Measurements from ENCODE around the gene POP4. TPM values are rescaled to one million over a fixed set of nuclear protein-coding genes. Genes with fewer than 3 reads are reported as not detected.
A peak's percentile ranks its signal among the peaks of the same experiment; 100 is the strongest.

The POP4 gene
- total RNA-seq, 6 experiments from 2014 or later = 73.9 to 104 (median 88.8) TPM

GRCh38 chr19:29628661-29629385, 22.7 kb downstream of the POP4 start:
- no peak for TF ChIP-seq CTCF (IDR thresholded peaks at IDR 0.05)
- no peak for DNase-seq
- H3K36me3 Mint-ChIP-seq (ENCODE audit: low read depth) = no peaks in the 10 kb centered on the region
- no peak overlapping the region for H3K4me3 Mint-ChIP-seq
- peaks cover 6% of the 10 kb centered on the region for H3K4me1 Mint-ChIP-seq (ENCODE audit: low read depth)
- H3K27ac Mint-ChIP-seq = no peak overlapping the region
- no peaks in the 10 kb centered on the region for H3K9me3 Mint-ChIP-seq
- peaks cover 9% of the 10 kb centered on the region for H3K27me3 Mint-ChIP-seq (ENCODE audit: insufficient read depth)

GRCh38 chr19:29629836-29630534, 23.9 kb downstream of the POP4 start:
- no peak for TF ChIP-seq CTCF (IDR thresholded peaks at IDR 0.05)
- no peak for DNase-seq
- peaks cover 12% of the 10 kb centered on the region for H3K27me3 Mint-ChIP-seq (ENCODE audit: insufficient read depth)
- H3K4me1 Mint-ChIP-seq (ENCODE audit: low read depth) = peaks cover 6% of the 10 kb centered on the region
- H3K36me3 Mint-ChIP-seq (ENCODE audit: low read depth) = no peaks in the 10 kb centered on the region
- no peak overlapping the region for H3K27ac Mint-ChIP-seq
- no peaks in the 10 kb centered on the region for H3K9me3 Mint-ChIP-seq
- H3K4me3 Mint-ChIP-seq = no peak overlapping the region

DNA sequence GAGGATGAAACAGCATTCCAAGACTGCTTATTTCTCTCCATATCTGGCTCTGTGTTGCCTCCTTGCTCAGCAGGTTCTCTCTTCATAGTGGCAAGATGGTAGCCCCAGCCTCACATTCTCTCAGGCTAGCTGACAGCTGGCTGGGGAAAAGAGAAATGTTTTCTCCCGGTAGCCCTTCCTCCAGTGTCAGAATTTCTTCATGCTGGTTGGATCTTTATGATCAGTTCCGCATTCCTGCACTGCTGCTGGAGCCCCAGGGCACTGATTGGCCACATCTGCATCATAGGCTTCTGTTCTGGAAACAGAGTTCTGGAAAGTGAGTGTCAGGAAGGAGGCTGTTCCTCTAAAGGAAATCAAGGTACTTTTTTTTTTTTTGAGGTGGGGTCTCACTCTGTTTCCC, 24.6 kb downstream of the POP4 start:
- no peaks in the 10 kb centered on the region for H3K9me3 Mint-ChIP-seq
- H3K27me3 Mint-ChIP-seq (ENCODE audit: insufficient read depth) = peaks cover 14% of the 10 kb centered on the region
- peak; percentile 23 for DNase-seq
- H3K4me3 Mint-ChIP-seq = peak overlapping the region; percentile 38; the same call in 1 of the 2 replicates
- peaks cover 6% of the 10 kb centered on the region for H3K4me1 Mint-ChIP-seq (ENCODE audit: low read depth)
- TF ChIP-seq CTCF (IDR thresholded peaks at IDR 0.05) = no peak
- H3K27ac Mint-ChIP-seq = no peak overlapping the region
- H3K36me3 Mint-ChIP-seq (ENCODE audit: low read depth) = no peaks in the 10 kb centered on the region

DNA sequence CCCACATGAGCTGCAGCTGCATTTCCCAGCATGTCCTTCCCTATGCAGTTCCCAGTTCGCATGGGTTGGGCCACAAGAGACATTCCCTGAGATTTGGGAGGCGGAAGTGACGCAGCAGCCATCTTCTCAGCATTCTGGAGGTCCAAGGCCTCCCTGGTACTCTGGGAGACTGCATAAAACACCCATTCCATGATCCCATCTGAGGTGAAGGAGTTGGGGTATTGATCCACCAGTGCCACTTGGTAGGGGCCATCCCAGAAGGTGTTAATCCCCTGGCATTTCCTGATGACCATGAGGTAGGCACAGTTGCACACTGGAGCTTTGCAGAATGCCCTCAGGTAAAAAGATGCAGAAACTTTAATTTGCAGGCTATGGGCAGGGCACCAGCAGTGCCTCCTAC, 25.4 kb downstream of the POP4 start:
- no peak for DNase-seq
- Mint-ChIP-seq H3K4me1 (ENCODE audit: low read depth) (peaks cover 6% of the 10 kb centered on the region), H3K36me3 (ENCODE audit: low read depth) (no peaks in the 10 kb centered on the region), H3K4me3 (no peak overlapping the region), H3K27ac (no peak overlapping the region), H3K27me3 (ENCODE audit: insufficient read depth) (peaks cover 16% of the 10 kb centered on the region), H3K9me3 (no peaks in the 10 kb centered on the region)
- TF ChIP-seq CTCF (IDR thresholded peaks at IDR 0.05) = no peak

DNA sequence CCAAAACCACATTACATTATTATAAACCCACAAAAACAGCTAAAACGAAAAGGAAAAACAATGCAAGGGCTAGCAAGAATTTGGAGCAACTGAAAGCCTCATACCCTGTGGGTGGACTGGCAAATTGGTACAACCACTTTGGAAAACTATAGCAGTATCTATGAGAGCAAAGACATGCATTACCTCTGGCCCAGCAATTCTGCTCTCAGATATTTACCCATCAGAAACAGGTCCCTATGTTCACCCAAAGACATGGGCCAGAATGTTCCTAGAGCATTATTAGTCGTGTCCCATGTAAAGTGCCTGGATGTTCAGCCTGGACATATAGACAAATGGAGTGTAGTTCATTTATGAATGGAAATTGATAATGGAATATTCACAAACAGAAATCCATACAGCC, 27.9 kb downstream of the POP4 start:
- Mint-ChIP-seq H3K9me3 (no peaks in the 10 kb centered on the region), H3K36me3 (ENCODE audit: low read depth) (no peaks in the 10 kb centered on the region), H3K27me3 (ENCODE audit: insufficient read depth) (peaks cover 24% of the 10 kb centered on the region), H3K4me1 (ENCODE audit: low read depth) (peaks cover 6% of the 10 kb centered on the region), H3K27ac (no peak overlapping the region), H3K4me3 (no peak overlapping the region)
- no peak for DNase-seq
- TF ChIP-seq CTCF (IDR thresholded peaks at IDR 0.05) = no peak
